Esophagus squamous epithelium (tissue), 4 donors: Measurements from ENCODE around the gene ABHD13.

Experiments used
- CTCF ChIP-seq, 6 experiments: fragments of 450-650 bp in 4 of 6; fragments of 200-600 bp in 2 of 6; sonication (generic) in 2 of 6; IDR thresholded peaks; one replicate each; pipeline ENCODE4 v1.5.1; 2016 to 2019; ENCODE audit warnings: antibody characterized with exemption in 6 of 6, mild to moderate bottlenecking in 4 of 6, moderate library complexity in 4 of 6
- POLR2A ChIP-seq, 4 donors: fragments of 450-650 bp; IDR thresholded peaks; one replicate each; pipeline ENCODE4 v1.6.1; 2017; ENCODE audit warnings: antibody characterized with exemption in 4 of 4, mild to moderate bottlenecking in 4 of 4, moderate library complexity in 3 of 4

GRCh38 chr13:108223687-108224503, 5.7 kb downstream of the ABHD13 start:
- TF ChIP-seq CTCF (IDR thresholded peaks at IDR 0.05), result no peak
- no peak for TF ChIP-seq POLR2A (IDR thresholded peaks at IDR 0.05)
